Gastroesophageal sphincter (tissue), 3 donors: ENCODE measurements around the gene DHRS11.

Source experiments
- CTCF ChIP-seq, 4 experiments: fragments of 200-600 bp in 2 of 4; fragments of 450-650 bp in 2 of 4; sonication (generic) in 1 of 4; IDR thresholded peaks; one replicate each; pipeline ENCODE4 v1.5.1; 2017 to 2019; ENCODE audit warnings: antibody characterized with exemption in 4 of 4, mild to moderate bottlenecking in 2 of 4, moderate library complexity in 2 of 4
- POLR2A ChIP-seq, 2 donors: fragments of 450-650 bp; IDR thresholded peaks; one replicate each; pipeline ENCODE4 v1.6.1; 2017; ENCODE audit warnings: antibody characterized with exemption in 2 of 2, mild to moderate bottlenecking in 2 of 2, moderate library complexity in 1 of 2

DNA sequence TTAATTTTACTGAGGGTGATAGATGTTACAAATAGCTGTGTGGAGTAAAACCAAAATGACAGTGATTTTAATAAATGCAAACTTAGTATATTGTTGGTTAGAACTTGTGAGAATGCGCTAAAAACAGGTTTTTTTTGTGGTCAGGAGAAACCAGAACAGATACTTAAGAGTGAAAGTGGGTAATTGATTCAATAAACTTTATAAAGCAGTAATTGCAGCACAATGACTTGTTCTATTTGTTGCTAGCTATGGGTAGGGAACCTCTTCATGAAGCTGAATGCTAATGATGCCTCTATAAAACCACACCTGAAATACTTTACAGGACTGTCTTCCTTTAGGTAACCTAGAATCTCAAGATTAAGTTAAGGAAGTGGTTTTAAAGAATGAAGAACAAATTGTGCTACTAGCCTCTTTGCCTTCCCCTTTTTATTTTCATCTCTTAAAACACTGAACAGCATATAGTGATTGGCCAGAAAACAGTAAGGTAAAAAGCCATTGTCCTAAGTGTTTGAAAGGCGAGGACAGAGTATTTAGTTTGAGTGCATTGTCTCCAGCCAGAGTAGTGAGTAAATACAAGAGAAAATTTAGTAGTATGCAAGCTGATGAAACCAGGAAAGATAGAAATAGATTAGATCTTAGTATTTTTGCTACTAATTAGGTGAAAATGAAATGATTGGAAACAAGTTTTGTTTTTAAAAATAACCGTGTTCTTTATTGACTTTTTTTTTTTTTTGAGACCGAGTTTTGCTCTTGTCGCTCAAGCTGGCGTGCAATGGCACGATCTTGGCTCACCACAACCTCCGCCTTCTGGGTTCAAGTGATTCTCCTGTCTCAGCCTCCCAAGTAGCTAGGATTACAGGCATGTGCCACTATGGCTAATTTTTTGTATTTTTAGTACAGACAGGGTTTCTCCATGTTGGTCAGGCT, 40.9 kb upstream of the DHRS11 start:
- TF ChIP-seq CTCF (IDR thresholded peaks at IDR 0.05) (no peak), POLR2A (IDR thresholded peaks at IDR 0.05) (no peak)
